Panc1 (cell line): Measurements from ENCODE around the gene CPA2. TPM values are rescaled to one million over a fixed set of nuclear protein-coding genes. Genes with fewer than 3 reads are reported as not detected.

Source experiments
- ATAC-seq: fragments of 200-7000 bp; cut with Tn5 transposase; 2 replicates; pipeline ENCODE4 v1.9.1; 2020; ENCODE audit warnings: mild to moderate bottlenecking, moderate library complexity
- BruUV-seq: library from RNA; stranded (reverse); fragments of 400-500 nt; replicated peaks from 2 replicates; lab custom pipeline; 2021; lab: Mats Ljungman, UMichigan
- CTCF ChIA-PET: fragments of 300-600 bp; sonication (Branson Sonifier 250); formaldehyde crosslinking; loops from one replicate; lab custom pipeline; 2022; ENCODE audit warnings: antibody characterized with exemption; lab: Charles Lee
- POLR2A ChIA-PET: fragments of 300-600 bp; sonication (Branson Sonifier 250); formaldehyde crosslinking; loops from one replicate; lab custom pipeline; 2022; ENCODE audit warnings: antibody characterized with exemption; lab: Charles Lee
- DNase-seq: peaks from one replicate; pipeline ENCODE4 v3.0.0-alpha.2; 2010; ENCODE audit warnings: low read depth, low spot score
- H3K27ac ChIP-seq: 2 replicates; pipeline ENCODE4 v1.5.1; 2011; ENCODE audit warnings: mild to moderate bottlenecking, low read length, inconsistent platforms
- H3K27me3 ChIP-seq: fragments of 200-500 bp; sonication (Bioruptor generic); 2 replicates; pipeline ENCODE4 v1.6.0; 2014; ENCODE audit warnings: low read length, inconsistent platforms; ENCODE audit not compliant: control insufficient read depth, insufficient read depth
- H3K36me3 ChIP-seq: fragments of 200-500 bp; sonication (Bioruptor generic); 2 replicates; pipeline ENCODE4 v1.5.1; 2014; ENCODE audit warnings: inconsistent platforms, mild to moderate bottlenecking, low read length, moderate library complexity; ENCODE audit not compliant: control insufficient read depth, insufficient read depth
- H3K4me1 ChIP-seq: 2 replicates; pipeline ENCODE4 v1.5.1; 2011; ENCODE audit warnings: inconsistent platforms, mild to moderate bottlenecking, low read length, moderate library complexity; ENCODE audit not compliant: control insufficient read depth, insufficient read depth
- H3K4me3 ChIP-seq, 2 experiments: 2 replicates each; pipeline ENCODE4 v1.5.1; 2011 to 2012; ENCODE audit warnings: low read depth in 2 of 2, low read length in 2 of 2, mild to moderate bottlenecking in 2 of 2, inconsistent platforms in 1 of 2, moderate library complexity in 1 of 2
- H3K9me3 ChIP-seq: fragments of 200-500 bp; sonication (Bioruptor generic); 2 replicates; pipeline ENCODE4 v1.5.1; 2014; ENCODE audit warnings: low read depth, mild to moderate bottlenecking, inconsistent platforms, low read length, moderate library complexity; ENCODE audit not compliant: control insufficient read depth, insufficient read depth
- POLR2AphosphoS5 ChIP-seq: IDR thresholded peaks from 2 replicates; pipeline ENCODE4 v1.6.1; 2012; ENCODE audit warnings: mild to moderate bottlenecking, low read depth, low read length, moderate library complexity
- SIN3A ChIP-seq: IDR thresholded peaks from 2 replicates; pipeline ENCODE4 v1.6.1; 2012; ENCODE audit warnings: low read depth, mild to moderate bottlenecking, low read length, moderate library complexity, borderline replicate concordance; ENCODE audit not compliant: insufficient read depth
- TCF7L2 ChIP-seq: IDR thresholded peaks from 2 replicates; pipeline ENCODE4 v1.6.1; 2011; ENCODE audit warnings: mild to moderate bottlenecking, low read depth, low read length, inconsistent platforms
- in situ Hi-C: cut with HindIII; loops from 2 replicates; pipeline ENCODE4 v1.10.0; 2016; ENCODE audit warnings: low sequenced_read_pairs, low pct_unique_long_range_greater_than_20kb
- intact Hi-C: fragments of 100-400 bp; cut with micrococcal nuclease; formaldehyde crosslinking; loops from one replicate; pipeline ENCODE4 v1.10.0; 2022; ENCODE audit not compliant: unreplicated experiment
- total RNA-seq: library from RNA; stranded (reverse); gene quantifications from one replicate; pipeline ENCODE4 v1.2.1, GENCODE V29; 2021; ENCODE audit not compliant: unreplicated experiment
- TF ChIP-seq, protein P1 (sequence below): fragments of 450-650 bp; IDR thresholded peaks from 2 replicates; pipeline ENCODE4 v1.5.1; 2017; ENCODE audit warnings: mild to moderate bottlenecking
- TF ChIP-seq, protein P2 (sequence below), 2 experiments: IDR thresholded peaks; 2 replicates each; pipeline ENCODE4 v1.6.1; 2011 to 2012; ENCODE audit warnings: low read depth in 2 of 2, control low read depth in 1 of 2, low read length in 1 of 2, mild to moderate bottlenecking in 1 of 2, moderate library complexity in 1 of 2; ENCODE audit not compliant: insufficient read depth in 1 of 2

The CPA2 gene
- total RNA-seq, 1 experiment from 2014 or later = 0.87 TPM

DNA sequence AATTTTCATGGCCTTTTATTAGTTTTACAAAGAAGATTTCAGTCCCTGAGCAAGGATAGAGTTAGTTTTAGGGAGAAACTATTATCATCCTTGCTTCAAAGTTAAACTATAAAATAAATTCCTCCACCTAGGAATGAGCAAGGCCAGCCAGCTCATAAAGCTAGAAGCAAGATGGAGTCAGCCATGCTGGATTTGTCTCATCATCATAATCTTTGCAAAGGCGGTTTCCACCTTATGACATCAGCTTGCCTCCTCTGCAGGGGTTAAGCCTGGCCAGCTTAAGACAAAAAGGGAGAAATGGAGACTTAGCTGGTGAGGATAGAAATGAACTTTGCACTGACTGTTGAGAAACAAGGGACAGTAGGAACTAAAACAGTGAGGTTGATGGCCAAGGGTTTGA, 40.3 kb upstream of the CPA2 start:
- no peaks in the 10 kb centered on the region for H3K9me3 ChIP-seq
- H3K36me3 ChIP-seq = no peaks in the 10 kb centered on the region
- no peak for TF ChIP-seq TCF7L2
- TF ChIP-seq POLR2AphosphoS5 = no peak
- TF ChIP-seq, protein P1, sequence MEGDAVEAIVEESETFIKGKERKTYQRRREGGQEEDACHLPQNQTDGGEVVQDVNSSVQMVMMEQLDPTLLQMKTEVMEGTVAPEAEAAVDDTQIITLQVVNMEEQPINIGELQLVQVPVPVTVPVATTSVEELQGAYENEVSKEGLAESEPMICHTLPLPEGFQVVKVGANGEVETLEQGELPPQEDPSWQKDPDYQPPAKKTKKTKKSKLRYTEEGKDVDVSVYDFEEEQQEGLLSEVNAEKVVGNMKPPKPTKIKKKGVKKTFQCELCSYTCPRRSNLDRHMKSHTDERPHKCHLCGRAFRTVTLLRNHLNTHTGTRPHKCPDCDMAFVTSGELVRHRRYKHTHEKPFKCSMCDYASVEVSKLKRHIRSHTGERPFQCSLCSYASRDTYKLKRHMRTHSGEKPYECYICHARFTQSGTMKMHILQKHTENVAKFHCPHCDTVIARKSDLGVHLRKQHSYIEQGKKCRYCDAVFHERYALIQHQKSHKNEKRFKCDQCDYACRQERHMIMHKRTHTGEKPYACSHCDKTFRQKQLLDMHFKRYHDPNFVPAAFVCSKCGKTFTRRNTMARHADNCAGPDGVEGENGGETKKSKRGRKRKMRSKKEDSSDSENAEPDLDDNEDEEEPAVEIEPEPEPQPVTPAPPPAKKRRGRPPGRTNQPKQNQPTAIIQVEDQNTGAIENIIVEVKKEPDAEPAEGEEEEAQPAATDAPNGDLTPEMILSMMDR = no peak
- TF ChIP-seq, protein P2, sequence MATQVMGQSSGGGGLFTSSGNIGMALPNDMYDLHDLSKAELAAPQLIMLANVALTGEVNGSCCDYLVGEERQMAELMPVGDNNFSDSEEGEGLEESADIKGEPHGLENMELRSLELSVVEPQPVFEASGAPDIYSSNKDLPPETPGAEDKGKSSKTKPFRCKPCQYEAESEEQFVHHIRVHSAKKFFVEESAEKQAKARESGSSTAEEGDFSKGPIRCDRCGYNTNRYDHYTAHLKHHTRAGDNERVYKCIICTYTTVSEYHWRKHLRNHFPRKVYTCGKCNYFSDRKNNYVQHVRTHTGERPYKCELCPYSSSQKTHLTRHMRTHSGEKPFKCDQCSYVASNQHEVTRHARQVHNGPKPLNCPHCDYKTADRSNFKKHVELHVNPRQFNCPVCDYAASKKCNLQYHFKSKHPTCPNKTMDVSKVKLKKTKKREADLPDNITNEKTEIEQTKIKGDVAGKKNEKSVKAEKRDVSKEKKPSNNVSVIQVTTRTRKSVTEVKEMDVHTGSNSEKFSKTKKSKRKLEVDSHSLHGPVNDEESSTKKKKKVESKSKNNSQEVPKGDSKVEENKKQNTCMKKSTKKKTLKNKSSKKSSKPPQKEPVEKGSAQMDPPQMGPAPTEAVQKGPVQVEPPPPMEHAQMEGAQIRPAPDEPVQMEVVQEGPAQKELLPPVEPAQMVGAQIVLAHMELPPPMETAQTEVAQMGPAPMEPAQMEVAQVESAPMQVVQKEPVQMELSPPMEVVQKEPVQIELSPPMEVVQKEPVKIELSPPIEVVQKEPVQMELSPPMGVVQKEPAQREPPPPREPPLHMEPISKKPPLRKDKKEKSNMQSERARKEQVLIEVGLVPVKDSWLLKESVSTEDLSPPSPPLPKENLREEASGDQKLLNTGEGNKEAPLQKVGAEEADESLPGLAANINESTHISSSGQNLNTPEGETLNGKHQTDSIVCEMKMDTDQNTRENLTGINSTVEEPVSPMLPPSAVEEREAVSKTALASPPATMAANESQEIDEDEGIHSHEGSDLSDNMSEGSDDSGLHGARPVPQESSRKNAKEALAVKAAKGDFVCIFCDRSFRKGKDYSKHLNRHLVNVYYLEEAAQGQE (IDR thresholded peaks at IDR 0.05; ENCODE audit: insufficient read depth in 1 of 2, low read depth in 2 of 2, low read length in 1 of 2) = no peak
- TF ChIP-seq SIN3A = no peak
- ATAC-seq (no peak), DNase-seq (no peak)
- BruUV-seq = no TSS peak
- intact Hi-C loops = no loop called here
- no peaks in the 10 kb centered on the region for H3K27me3 ChIP-seq
- in situ Hi-C loops = no loop called here
- ChIA-PET CTCF (no interaction called here), POLR2A (interaction anchor here (0.6 kb wide), 1 partner anchor 212 kb away, joined by 3 read pairs; no protein-coding TSS in a partner anchor)
- no peaks in the 10 kb centered on the region for H3K4me1 ChIP-seq
- H3K27ac ChIP-seq = no peak overlapping the region
- H3K4me3 ChIP-seq = no peak overlapping the region

DNA sequence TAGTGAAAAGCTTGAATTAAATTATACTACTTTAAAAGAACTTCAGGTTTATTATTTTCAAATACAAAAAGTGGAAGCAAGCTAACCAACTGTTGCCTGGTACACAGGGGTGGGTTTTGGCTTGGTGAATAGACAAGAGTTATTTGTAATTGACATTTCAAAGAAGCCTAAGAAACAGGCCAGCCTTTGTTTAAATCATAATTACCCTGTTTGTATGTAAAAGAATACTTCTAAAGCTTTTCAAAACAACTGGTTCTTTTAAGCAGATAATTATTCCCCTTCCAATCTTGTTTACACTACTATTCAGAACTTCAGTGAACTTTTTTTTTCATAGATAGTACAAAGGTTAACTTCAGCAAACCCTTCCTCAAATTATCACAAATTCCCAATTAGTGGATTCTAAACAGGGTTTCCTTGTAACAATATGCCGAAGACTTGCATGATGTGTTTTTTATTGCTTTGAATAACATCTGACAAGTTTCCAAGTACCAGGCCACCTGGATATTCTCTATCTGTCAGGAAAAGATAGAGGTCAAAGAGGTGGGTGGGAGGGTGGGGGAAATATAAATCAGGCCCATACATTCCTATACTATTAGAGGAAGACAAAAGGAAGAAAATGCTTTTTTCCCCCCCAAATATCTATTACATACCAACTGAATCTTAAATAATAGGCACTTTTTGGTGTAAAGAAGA, 38.6 kb upstream of the CPA2 start:
- no peak for DNase-seq
- H3K4me1 ChIP-seq = no peaks in the 10 kb centered on the region
- CTCF ChIA-PET = no interaction called here
- no peaks in the 10 kb centered on the region for H3K27me3 ChIP-seq
- TF ChIP-seq SIN3A (no peak), POLR2AphosphoS5 (no peak), TCF7L2 (no peak)
- TF ChIP-seq, protein P1 = no peak
- no peaks in the 10 kb centered on the region for H3K9me3 ChIP-seq
- no peak for ATAC-seq
- BruUV-seq = no TSS peak
- H3K4me3 ChIP-seq = no peak overlapping the region
- POLR2A ChIA-PET = no interaction called here
- in situ Hi-C loops (no loop called here), intact Hi-C loops (no loop called here)
- no peak overlapping the region for H3K27ac ChIP-seq
- no peaks in the 10 kb centered on the region for H3K36me3 ChIP-seq
